ENCODE measurements around the gene FUT7.
A peak's percentile ranks its signal among the peaks of the same experiment; 100 is the strongest.
"Not testable (repeated sequence)": the region's sequence is repeated elsewhere in the genome, so short reads cannot be mapped to it uniquely, and the experiment has no call there.

FUT7 gene

GRCh38 chr9:137034709-137035506, 3.0 kb upstream of the FUT7 start:
- TF ChIP-seq CTCF (conservative IDR thresholded peaks at IDR 0.05; ENCODE audit: low read depth, low read length), result peak; percentile 89
- peak; percentile 92 for DNase-seq (ENCODE audit: low read depth)
- no peak overlapping the region for H3K4me3 ChIP-seq (ENCODE audit: low read depth, low read length)

GRCh38 chr9:137034039-137034708, 2.3 kb upstream of the FUT7 start:
- no peak for TF ChIP-seq CTCF (conservative IDR thresholded peaks at IDR 0.05; ENCODE audit: low read depth, low read length)
- no peak overlapping the region for H3K4me3 ChIP-seq (ENCODE audit: low read depth, low read length)
- no peak for DNase-seq (ENCODE audit: low read depth)

- not testable (repeated sequence) for DNase-seq (ENCODE audit: low read depth); H3K4me3 ChIP-seq (ENCODE audit: low read depth, low read length)
Measured at GRCh38 chr9:137033481-137033880, 1.6 kb upstream of the FUT7 start.

- DNase-seq (ENCODE audit: low read depth), result no peak
- H3K4me3 ChIP-seq (ENCODE audit: low read depth, low read length), result no peak overlapping the region
- TF ChIP-seq CTCF (conservative IDR thresholded peaks at IDR 0.05; ENCODE audit: low read depth, low read length), result no peak
Measured at GRCh38 chr9:137032858-137033257, 970 bp upstream of the FUT7 start.

GRCh38 chr9:137030538-137031527, 1.1 kb downstream of the FUT7 start:
- no peak for DNase-seq (ENCODE audit: low read depth)
- H3K4me3 ChIP-seq (ENCODE audit: low read depth, low read length), result no peak overlapping the region
- TF ChIP-seq CTCF (conservative IDR thresholded peaks at IDR 0.05; ENCODE audit: low read depth, low read length), result no peak

GRCh38 chr9:137030006-137030405, 1.9 kb downstream of the FUT7 start:
- no peak for TF ChIP-seq CTCF (conservative IDR thresholded peaks at IDR 0.05; ENCODE audit: low read depth, low read length)
- H3K4me3 ChIP-seq (ENCODE audit: low read depth, low read length), result no peak overlapping the region
- DNase-seq (ENCODE audit: low read depth), result no peak

Data from choroid plexus epithelial cell (primary cell).